Astrocyte (in vitro differentiated cells and primary cell): Measurements from ENCODE around the gene TMEM62. TPM values are rescaled to one million over a fixed set of nuclear protein-coding genes. Genes with fewer than 3 reads are reported as not detected.
A peak's percentile ranks its signal among the peaks of the same experiment; 100 is the strongest.

Experiments
- DNase-seq: peaks from one replicate; pipeline ENCODE4 v3.0.0-alpha.2; 2010; ENCODE audit warnings: low read depth
- FAIRE-seq: peaks from 2 replicates; lab custom pipeline; 2011; peaks lifted over from hg19 to GRCh38; lab: Jason Lieb, UNC
- H2AFZ ChIP-seq: 2 replicates; pipeline ENCODE4 v1.6.0; 2012; ENCODE audit warnings: low read depth, low read length, inconsistent platforms
- H3K27ac ChIP-seq: 2 replicates; pipeline ENCODE4 v1.5.1; 2011; ENCODE audit warnings: low read depth, low read length, inconsistent platforms
- H3K27me3 ChIP-seq: 2 replicates; pipeline ENCODE4 v1.6.0; 2011; ENCODE audit warnings: low read length, inconsistent platforms; ENCODE audit not compliant: insufficient read depth
- H3K36me3 ChIP-seq: 2 replicates; pipeline ENCODE4 v1.5.1; 2011; ENCODE audit warnings: low read length, inconsistent platforms; ENCODE audit not compliant: insufficient read depth
- H3K4me1 ChIP-seq: 2 replicates; pipeline ENCODE4 v1.5.1; 2011; ENCODE audit warnings: low read length, inconsistent platforms; ENCODE audit not compliant: insufficient read depth
- H3K4me2 ChIP-seq: 2 replicates; pipeline ENCODE4 v1.6.0; 2012; ENCODE audit warnings: low read length, inconsistent platforms
- H3K4me3 ChIP-seq: 2 replicates; pipeline ENCODE4 v1.5.1; 2011; ENCODE audit warnings: low read depth, mild to moderate bottlenecking, low read length, inconsistent platforms; ENCODE audit not compliant: insufficient read depth
- H3K79me2 ChIP-seq: 2 replicates; pipeline ENCODE4 v1.6.0; 2012; ENCODE audit warnings: mild to moderate bottlenecking, low read length, inconsistent platforms; ENCODE audit not compliant: insufficient read depth
- H3K9ac ChIP-seq: 2 replicates; pipeline ENCODE4 v1.6.0; 2012; ENCODE audit warnings: mild to moderate bottlenecking, low read length, inconsistent platforms
- H3K9me3 ChIP-seq: 2 replicates; pipeline ENCODE4 v1.5.1; 2012; ENCODE audit warnings: low read depth, mild to moderate bottlenecking, low read length, inconsistent platforms; ENCODE audit not compliant: insufficient read depth
- H4K20me1 ChIP-seq: 2 replicates; pipeline ENCODE4 v1.6.0; 2012; ENCODE audit warnings: low read length, inconsistent platforms; ENCODE audit not compliant: insufficient read depth
- H3K27ac Mint-ChIP-seq: one replicate; pipeline ENCODE4 v1.8.0; 2021; ENCODE audit warnings: mild to moderate bottlenecking, mixed read lengths; ENCODE audit not compliant: unreplicated experiment
- H3K27me3 Mint-ChIP-seq: one replicate; pipeline ENCODE4 v1.8.0; 2021; ENCODE audit warnings: low read depth, mixed read lengths; ENCODE audit not compliant: unreplicated experiment
- H3K36me3 Mint-ChIP-seq: one replicate; pipeline ENCODE4 v1.8.0; 2021; ENCODE audit warnings: low read depth, mixed read lengths; ENCODE audit not compliant: unreplicated experiment
- H3K4me1 Mint-ChIP-seq: one replicate; pipeline ENCODE4 v1.8.0; 2021; ENCODE audit warnings: low read depth, mixed read lengths; ENCODE audit not compliant: unreplicated experiment
- H3K4me3 Mint-ChIP-seq: one replicate; pipeline ENCODE4 v1.8.0; 2021; ENCODE audit warnings: mild to moderate bottlenecking, moderate library complexity, mixed read lengths; ENCODE audit not compliant: unreplicated experiment
- H3K9me3 Mint-ChIP-seq: one replicate; pipeline ENCODE4 v1.8.0; 2021; ENCODE audit warnings: mild to moderate bottlenecking, mixed read lengths; ENCODE audit not compliant: unreplicated experiment
- EZH2 ChIP-seq: IDR thresholded peaks from 2 replicates; pipeline ENCODE4 v1.6.1; 2012; ENCODE audit warnings: mild to moderate bottlenecking, low read length, inconsistent platforms; ENCODE audit not compliant: insufficient read depth
- total RNA-seq: library from RNA; stranded (reverse); gene quantifications from 2 replicates; pipeline ENCODE4 v1.2.1, GENCODE V29; 2021
- TF ChIP-seq, protein P1 (sequence below): IDR thresholded peaks from 2 replicates; pipeline ENCODE4 v1.5.1; 2011; ENCODE audit warnings: low read depth, mild to moderate bottlenecking, inconsistent platforms, low read length, moderate library complexity; ENCODE audit not compliant: insufficient read depth

The TMEM62 gene
- total RNA-seq, 1 donor from 2014 or later: 15.2 TPM

DNA sequence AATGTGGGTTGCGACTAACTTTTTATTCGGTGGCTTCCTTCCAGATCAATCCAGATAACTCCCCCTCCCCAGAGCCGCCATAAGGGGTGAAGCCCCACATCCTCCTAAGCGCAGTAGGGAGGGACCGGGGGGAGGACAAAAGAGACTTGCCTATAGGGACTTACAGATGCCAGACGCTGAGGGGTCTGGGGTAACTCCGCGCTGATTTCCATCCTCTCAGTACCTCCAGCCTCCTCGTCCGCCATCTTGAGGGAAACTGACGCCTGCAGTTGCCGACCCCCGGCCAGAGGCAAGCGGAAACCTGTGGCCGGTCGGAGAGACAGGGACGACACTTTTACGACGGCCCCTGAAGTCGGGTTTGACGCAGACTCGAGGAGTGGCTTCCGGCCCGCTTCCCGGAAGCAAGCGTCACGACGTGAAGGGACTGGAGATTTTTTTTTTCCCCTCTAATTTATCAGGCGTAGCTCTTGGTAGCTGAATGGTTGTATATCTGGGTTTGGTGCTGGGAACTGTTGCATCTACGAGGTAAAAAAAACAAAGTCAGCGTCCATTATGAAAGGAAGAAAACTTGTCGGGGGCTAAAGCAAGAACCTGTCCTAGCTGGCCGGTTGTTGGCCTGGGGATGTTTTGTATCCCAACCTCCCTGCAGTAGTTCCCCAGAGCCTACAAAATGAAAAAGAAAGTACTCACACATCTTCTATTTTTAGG lies 27.5 kb upstream of the TMEM62 start, which contains the start of gene UBR1:
Gene UBR1 (minus strand): TSS at position 261 of the 708 bp plus-strand sequence. CDS start 16 bp downstream, at position 245.
- no peaks in the 10 kb centered on the region for H3K27me3 ChIP-seq
- no peak for TF ChIP-seq EZH2
- TF ChIP-seq, protein P1, sequence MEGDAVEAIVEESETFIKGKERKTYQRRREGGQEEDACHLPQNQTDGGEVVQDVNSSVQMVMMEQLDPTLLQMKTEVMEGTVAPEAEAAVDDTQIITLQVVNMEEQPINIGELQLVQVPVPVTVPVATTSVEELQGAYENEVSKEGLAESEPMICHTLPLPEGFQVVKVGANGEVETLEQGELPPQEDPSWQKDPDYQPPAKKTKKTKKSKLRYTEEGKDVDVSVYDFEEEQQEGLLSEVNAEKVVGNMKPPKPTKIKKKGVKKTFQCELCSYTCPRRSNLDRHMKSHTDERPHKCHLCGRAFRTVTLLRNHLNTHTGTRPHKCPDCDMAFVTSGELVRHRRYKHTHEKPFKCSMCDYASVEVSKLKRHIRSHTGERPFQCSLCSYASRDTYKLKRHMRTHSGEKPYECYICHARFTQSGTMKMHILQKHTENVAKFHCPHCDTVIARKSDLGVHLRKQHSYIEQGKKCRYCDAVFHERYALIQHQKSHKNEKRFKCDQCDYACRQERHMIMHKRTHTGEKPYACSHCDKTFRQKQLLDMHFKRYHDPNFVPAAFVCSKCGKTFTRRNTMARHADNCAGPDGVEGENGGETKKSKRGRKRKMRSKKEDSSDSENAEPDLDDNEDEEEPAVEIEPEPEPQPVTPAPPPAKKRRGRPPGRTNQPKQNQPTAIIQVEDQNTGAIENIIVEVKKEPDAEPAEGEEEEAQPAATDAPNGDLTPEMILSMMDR: no peak
- peak; percentile 94 for DNase-seq
- peak within 1 kb of the TSS; percentile 74 for H3K27ac ChIP-seq
- Mint-ChIP-seq H3K9me3 (no peaks in the 10 kb centered on the region), H3K27ac (peak within 1 kb of the TSS; percentile 94), H3K4me1 (peaks cover 14% of the 10 kb centered on the region), H3K36me3 (peaks cover 8% of the 10 kb centered on the region), H3K4me3 (peak within 1 kb of the TSS; percentile 98), H3K27me3 (no peaks in the 10 kb centered on the region)
- H3K4me3 ChIP-seq: peak within 1 kb of the TSS; percentile 97
- peaks cover 8% of the 10 kb centered on the region for H3K4me1 ChIP-seq
- FAIRE-seq: no peak
- H3K36me3 ChIP-seq: peaks cover 3% of the 10 kb centered on the region
- peak within 1 kb of the TSS; percentile 89 for H2AFZ ChIP-seq
- no peaks in the 10 kb centered on the region for H3K9me3 ChIP-seq
- peaks cover 48% of the 10 kb centered on the region for H3K79me2 ChIP-seq
- peak within 1 kb of the TSS; percentile 90 for H3K9ac ChIP-seq
- H3K4me2 ChIP-seq: peak within 1 kb of the TSS; percentile 88
- peaks cover 27% of the 10 kb centered on the region for H4K20me1 ChIP-seq

DNA sequence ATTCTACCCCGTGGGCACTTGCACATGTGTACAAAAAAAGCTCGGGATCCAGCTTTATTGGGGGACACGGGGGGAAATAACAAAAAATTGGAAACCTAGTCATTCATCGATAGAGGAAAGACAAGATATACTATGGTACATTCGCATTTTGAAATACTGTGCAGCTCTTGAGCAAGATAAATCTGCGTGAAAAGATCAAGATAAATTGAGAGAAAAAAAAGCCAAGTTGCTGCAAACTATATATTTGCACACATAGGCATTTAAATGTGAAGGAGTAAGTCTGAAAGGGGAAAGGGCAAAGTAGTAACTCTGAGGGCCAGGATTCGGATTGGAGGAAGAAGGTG lies 26.9 kb upstream of the TMEM62 start:
- Mint-ChIP-seq H3K4me1 (peaks cover 11% of the 10 kb centered on the region), H3K27ac (peak overlapping the region; percentile 94), H3K36me3 (peaks cover 5% of the 10 kb centered on the region), H3K4me3 (peak overlapping the region; percentile 98), H3K9me3 (no peaks in the 10 kb centered on the region), H3K27me3 (no peaks in the 10 kb centered on the region)
- Histone ChIP-seq H4K20me1 (peaks cover 22% of the 10 kb centered on the region), H3K27ac (peak overlapping the region; percentile 74), H3K9ac (peak overlapping the region; percentile 90), H3K27me3 (no peaks in the 10 kb centered on the region), H3K4me1 (peaks cover 8% of the 10 kb centered on the region), H3K4me3 (peak overlapping the region; percentile 97), H3K4me2 (peak overlapping the region; percentile 88), H3K79me2 (peaks cover 44% of the 10 kb centered on the region), H2AFZ (peak overlapping the region; percentile 89), H3K36me3 (no peaks in the 10 kb centered on the region), H3K9me3 (no peaks in the 10 kb centered on the region)
- DNase-seq (no peak), FAIRE-seq (no peak)
- TF ChIP-seq EZH2: no peak
- TF ChIP-seq, protein P1: no peak

DNA sequence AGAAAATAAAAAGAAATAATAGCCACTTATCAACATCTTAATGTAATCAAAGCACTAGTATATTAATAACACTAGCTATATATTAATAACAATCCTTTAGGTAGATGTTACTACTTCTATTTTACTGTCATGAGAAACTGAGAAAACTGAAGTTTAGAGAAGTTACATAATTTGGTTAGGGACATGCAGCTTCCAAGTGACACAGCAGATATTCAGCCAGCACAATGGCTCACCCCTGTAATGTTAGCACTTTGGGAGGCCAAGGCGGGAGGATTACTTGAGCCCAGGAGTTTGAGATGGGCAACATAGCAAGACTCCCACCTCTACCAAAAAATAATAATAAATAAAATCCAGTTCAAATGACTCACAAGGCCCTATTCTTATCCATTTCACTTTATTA lies 25.6 kb upstream of the TMEM62 start:
- Histone ChIP-seq H3K27me3 (no peaks in the 10 kb centered on the region), H4K20me1 (peaks cover 11% of the 10 kb centered on the region), H3K27ac (no peak overlapping the region), H3K4me3 (no peak overlapping the region), H3K9me3 (no peaks in the 10 kb centered on the region), H2AFZ (no peak overlapping the region), H3K4me2 (no peak overlapping the region), H3K36me3 (no peaks in the 10 kb centered on the region), H3K4me1 (peaks cover 8% of the 10 kb centered on the region), H3K9ac (no peak overlapping the region), H3K79me2 (peaks cover 31% of the 10 kb centered on the region)
- Mint-ChIP-seq H3K4me3 (no peak overlapping the region), H3K36me3 (no peaks in the 10 kb centered on the region), H3K27ac (no peak overlapping the region), H3K4me1 (peaks cover 11% of the 10 kb centered on the region), H3K9me3 (no peaks in the 10 kb centered on the region), H3K27me3 (no peaks in the 10 kb centered on the region)
- FAIRE-seq: no peak
- TF ChIP-seq, protein P1: no peak
- TF ChIP-seq EZH2: no peak
- DNase-seq: no peak
